MCF 10A (cell line): ENCODE data around the gene C1orf94. TPM values are rescaled to one million over a fixed set of nuclear protein-coding genes. Genes with fewer than 3 reads are reported as not detected.
A peak's percentile ranks its signal among the peaks of the same experiment; 100 is the strongest.

Experiments used
- BruUV-seq: library from RNA; stranded (reverse); fragments of 400-500 nt; replicated peaks from 2 replicates; lab custom pipeline; 2021; lab: Mats Ljungman, UMichigan
- CTCF ChIA-PET: fragments of 300-600 bp; sonication (Branson Sonifier 250); formaldehyde crosslinking; extraction: SDS; loops from one replicate; lab custom pipeline; 2021; ENCODE audit warnings: antibody characterized with exemption, inconsistent platforms; lab: Yijun Ruan, JAX
- POLR2A ChIA-PET: fragments of 300-600, 350-650 bp; sonication (Branson Sonifier 250); formaldehyde crosslinking; extraction: SDS; loops from one replicate; lab custom pipeline; 2020; ENCODE audit warnings: antibody characterized with exemption, inconsistent platforms; lab: Yijun Ruan, JAX
- DNase-seq: peaks from one replicate; pipeline ENCODE4 v3.0.0-alpha.2; 2018; ENCODE audit not compliant: unreplicated experiment
- H3K27ac Mint-ChIP-seq: one replicate; pipeline ENCODE4 v1.8.0; 2022; ENCODE audit warnings: mild to moderate bottlenecking, low read depth, mixed read lengths; ENCODE audit not compliant: unreplicated experiment
- H3K27me3 Mint-ChIP-seq: one replicate; pipeline ENCODE4 v1.8.0; 2022; ENCODE audit warnings: mixed read lengths; ENCODE audit not compliant: insufficient read depth, unreplicated experiment
- H3K36me3 Mint-ChIP-seq: one replicate; pipeline ENCODE4 v1.8.0; 2022; ENCODE audit warnings: mild to moderate bottlenecking, moderate library complexity, mixed read lengths; ENCODE audit not compliant: insufficient read depth, unreplicated experiment
- H3K4me1 Mint-ChIP-seq: one replicate; pipeline ENCODE4 v1.8.0; 2022; ENCODE audit warnings: mixed read lengths; ENCODE audit not compliant: insufficient read depth, unreplicated experiment
- H3K4me3 Mint-ChIP-seq: one replicate; pipeline ENCODE4 v1.8.0; 2022; ENCODE audit warnings: mild to moderate bottlenecking, moderate library complexity, mixed read lengths; ENCODE audit not compliant: unreplicated experiment
- H3K9me3 Mint-ChIP-seq: one replicate; pipeline ENCODE4 v1.8.0; 2022; ENCODE audit warnings: mixed read lengths; ENCODE audit not compliant: unreplicated experiment
- intact Hi-C: fragments of 100-400 bp; cut with micrococcal nuclease; formaldehyde crosslinking; loops from 2 replicates; pipeline ENCODE4 v1.14.1; 2022
- total RNA-seq: library from RNA; stranded (reverse); gene quantifications from 2 replicates; pipeline ENCODE4 v1.2.3, GENCODE V29; 2022
- TF ChIP-seq, protein P1 (sequence below): fragments of 200-600 bp; IDR thresholded peaks from one replicate; pipeline ENCODE4 v1.8.0; 2022; ENCODE audit warnings: antibody characterized with exemption, mild to moderate bottlenecking; ENCODE audit not compliant: unreplicated experiment

C1orf94 gene
- total RNA-seq, 1 experiment from 2014 or later = not detected

- no peak overlapping the region for H3K4me3 Mint-ChIP-seq
- H3K27me3 Mint-ChIP-seq = no peaks in the 10 kb centered on the region
- TF ChIP-seq, protein P1, sequence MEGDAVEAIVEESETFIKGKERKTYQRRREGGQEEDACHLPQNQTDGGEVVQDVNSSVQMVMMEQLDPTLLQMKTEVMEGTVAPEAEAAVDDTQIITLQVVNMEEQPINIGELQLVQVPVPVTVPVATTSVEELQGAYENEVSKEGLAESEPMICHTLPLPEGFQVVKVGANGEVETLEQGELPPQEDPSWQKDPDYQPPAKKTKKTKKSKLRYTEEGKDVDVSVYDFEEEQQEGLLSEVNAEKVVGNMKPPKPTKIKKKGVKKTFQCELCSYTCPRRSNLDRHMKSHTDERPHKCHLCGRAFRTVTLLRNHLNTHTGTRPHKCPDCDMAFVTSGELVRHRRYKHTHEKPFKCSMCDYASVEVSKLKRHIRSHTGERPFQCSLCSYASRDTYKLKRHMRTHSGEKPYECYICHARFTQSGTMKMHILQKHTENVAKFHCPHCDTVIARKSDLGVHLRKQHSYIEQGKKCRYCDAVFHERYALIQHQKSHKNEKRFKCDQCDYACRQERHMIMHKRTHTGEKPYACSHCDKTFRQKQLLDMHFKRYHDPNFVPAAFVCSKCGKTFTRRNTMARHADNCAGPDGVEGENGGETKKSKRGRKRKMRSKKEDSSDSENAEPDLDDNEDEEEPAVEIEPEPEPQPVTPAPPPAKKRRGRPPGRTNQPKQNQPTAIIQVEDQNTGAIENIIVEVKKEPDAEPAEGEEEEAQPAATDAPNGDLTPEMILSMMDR = no peak
- H3K27ac Mint-ChIP-seq = no peak overlapping the region
- DNase-seq = no peak
- peaks cover 47% of the 10 kb centered on the region for H3K9me3 Mint-ChIP-seq
- no TSS peak for BruUV-seq
- ChIA-PET CTCF (interaction anchor here (0.6 to 0.8 kb wide), 2 partner anchors 8 to 117 kb away, joined by 3 to 4 read pairs; no protein-coding TSS in a partner anchor), POLR2A (no interaction called here)
- H3K4me1 Mint-ChIP-seq = no peaks in the 10 kb centered on the region
- intact Hi-C loops = no loop called here
- no peaks in the 10 kb centered on the region for H3K36me3 Mint-ChIP-seq
These were observed 54.7 kb downstream of the C1orf94 start for GRCh38 chr1:34231441-34231840.

DNA sequence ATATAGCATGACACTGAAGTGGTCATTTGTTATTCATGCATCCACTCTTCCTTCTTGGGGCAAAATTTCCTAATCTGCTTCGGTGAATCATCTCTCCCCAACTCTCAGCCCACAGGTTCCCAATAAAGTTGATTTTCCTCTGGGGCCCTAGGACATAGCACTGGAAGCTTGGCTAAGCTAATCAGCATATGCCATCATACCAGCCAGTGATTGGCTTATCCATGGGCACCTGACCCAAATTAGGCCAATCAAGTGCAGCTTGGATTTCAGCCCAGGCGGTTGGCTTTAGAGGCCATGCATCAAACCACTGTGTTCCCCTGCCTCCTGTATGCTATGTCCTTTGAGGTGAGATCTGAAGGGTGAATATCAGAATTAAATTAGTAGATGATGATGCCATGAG lies 58.9 kb downstream of the C1orf94 start:
- DNase-seq = peak; percentile 0
- H3K4me1 Mint-ChIP-seq = no peaks in the 10 kb centered on the region
- ChIA-PET POLR2A (no interaction called here), CTCF (no interaction called here)
- intact Hi-C loops = no loop called here
- H3K27ac Mint-ChIP-seq = no peak overlapping the region
- H3K9me3 Mint-ChIP-seq = peaks cover 48% of the 10 kb centered on the region
- no peaks in the 10 kb centered on the region for H3K36me3 Mint-ChIP-seq
- no TSS peak for BruUV-seq
- TF ChIP-seq, protein P1 = no peak
- no peaks in the 10 kb centered on the region for H3K27me3 Mint-ChIP-seq
- no peak overlapping the region for H3K4me3 Mint-ChIP-seq

- no peaks in the 10 kb centered on the region for H3K36me3 Mint-ChIP-seq
- no peak overlapping the region for H3K4me3 Mint-ChIP-seq
- CTCF ChIA-PET = no interaction called here
- H3K9me3 Mint-ChIP-seq = peaks cover 44% of the 10 kb centered on the region
- POLR2A ChIA-PET = no interaction called here
- H3K27me3 Mint-ChIP-seq = no peaks in the 10 kb centered on the region
- H3K27ac Mint-ChIP-seq = no peak overlapping the region
- no peaks in the 10 kb centered on the region for H3K4me1 Mint-ChIP-seq
- intact Hi-C loops = no loop called here
- no peak for DNase-seq
- BruUV-seq = no TSS peak
- TF ChIP-seq, protein P1 = no peak
These were observed 59.4 kb downstream of the C1orf94 start for GRCh38 chr1:34236089-34236488.

GRCh38 chr1:34237151-34237815 lies 60.6 kb downstream of the C1orf94 start:
- POLR2A ChIA-PET = no interaction called here
- TF ChIP-seq, protein P1 = no peak
- Mint-ChIP-seq H3K4me1 (no peaks in the 10 kb centered on the region), H3K4me3 (no peak overlapping the region), H3K36me3 (no peaks in the 10 kb centered on the region), H3K27me3 (no peaks in the 10 kb centered on the region), H3K27ac (no peak overlapping the region), H3K9me3 (peaks cover 42% of the 10 kb centered on the region)
- no peak for DNase-seq
- CTCF ChIA-PET = interaction anchor here (0.6 kb wide), 1 partner anchor 1954 kb away, joined by 4 read pairs; no protein-coding TSS in a partner anchor
- intact Hi-C loops = no loop called here
- no TSS peak for BruUV-seq
